Breast epithelium (tissue), 4 donors: ENCODE data around the gene PARD3B. TPM values are rescaled to one million over a fixed set of nuclear protein-coding genes. Genes with fewer than 3 reads are reported as not detected.

ENCODE experiments used
- DNase-seq, 2 donors: peaks; one replicate each; pipeline ENCODE4 v3.0.0-alpha.2; 2019; ENCODE audit warnings: low spot score in 2 of 2
- H3K27ac ChIP-seq, 2 donors: fragments of 200-600 bp; sonication (generic) in 1 of 2; one replicate each; pipeline ENCODE4 v1.5.1; 2016 to 2019; ENCODE audit warnings: mild to moderate bottlenecking in 1 of 2
- H3K27me3 ChIP-seq, 2 donors: fragments of 200-600 bp; sonication (generic) in 1 of 2; one replicate each; pipeline versions ENCODE4 v1.5.1 to v1.6.0; 2017 to 2019; ENCODE audit warnings: control low read depth in 1 of 2, mild to moderate bottlenecking in 1 of 2
- H3K36me3 ChIP-seq: fragments of 200-600 bp; one replicate; pipeline ENCODE4 v1.5.1; 2019
- H3K4me1 ChIP-seq, 2 donors: fragments of 200-600 bp; sonication (generic); one replicate each; pipeline ENCODE4 v1.5.1; 2016 to 2019; ENCODE audit warnings: control low read depth in 1 of 2
- H3K4me3 ChIP-seq, 3 donors: fragments of 200-600 bp; sonication (generic); 1 replicate in 2 of 3; 2 replicates in 1 of 3; pipeline ENCODE4 v1.5.1; 2016 to 2019; ENCODE audit warnings: mild to moderate bottlenecking in 3 of 3, moderate library complexity in 2 of 3
- H3K9me3 ChIP-seq, 2 donors: fragments of 200-600 bp; sonication (generic) in 1 of 2; one replicate each; pipeline ENCODE4 v1.5.1; 2016 to 2019; ENCODE audit warnings: control low read depth in 1 of 2
- POLR2A ChIP-seq: fragments of 450-650 bp; IDR thresholded peaks from one replicate; pipeline ENCODE4 v1.6.1; 2016; ENCODE audit warnings: antibody characterized with exemption, mild to moderate bottlenecking, moderate library complexity
- POLR2AphosphoS5 ChIP-seq, 3 donors: sonication (generic); formaldehyde crosslinking; IDR thresholded peaks; one replicate each; pipeline ENCODE4 v1.6.1; 2017; ENCODE audit warnings: antibody characterized with exemption in 3 of 3
- intact Hi-C: fragments of 100-400 bp; cut with DNase I; formaldehyde crosslinking; loops from one replicate; pipeline ENCODE4 v1.15.1; 2023; ENCODE audit warnings: low total_unique reads
- total RNA-seq, 3 donors: library from RNA; depleted of rRNA; stranded (reverse); fragments of >200 nt; gene quantifications; one replicate each; pipeline ENCODE4 v1.1.0, GENCODE V29; 2016
- TF ChIP-seq, protein P1 (sequence below), 3 donors: fragments of 450-650 bp; IDR thresholded peaks; one replicate each; pipeline ENCODE4 v1.5.1; 2016 to 2017; ENCODE audit warnings: antibody characterized with exemption in 3 of 3, mild to moderate bottlenecking in 3 of 3, moderate library complexity in 3 of 3

PARD3B gene
- total RNA-seq, 3 donors from 2014 or later: 24.6 to 66.2 (median 25.9) TPM

DNA sequence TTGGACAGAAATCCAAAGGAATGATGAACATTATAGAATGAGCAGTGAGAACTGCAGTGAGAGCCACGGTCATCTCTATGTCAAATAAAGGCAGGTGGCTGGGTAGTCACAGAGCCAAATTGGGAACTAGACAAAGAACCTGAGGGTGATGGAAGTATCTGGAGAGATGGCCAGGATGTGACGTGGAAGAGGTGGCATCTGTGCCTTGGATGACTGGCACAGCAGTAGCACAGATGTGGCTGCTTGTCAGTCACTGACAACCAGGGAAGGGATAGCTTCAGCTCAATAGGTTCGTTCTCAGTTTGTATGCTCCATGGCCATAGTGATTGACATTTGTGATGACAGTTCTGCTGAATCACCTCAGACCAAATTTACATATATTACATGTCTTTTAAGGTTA, 172.3 kb downstream of the PARD3B start:
- Histone ChIP-seq H3K27me3 (no peaks in the 10 kb centered on the region), H3K36me3 (no peaks in the 10 kb centered on the region), H3K4me1 (no peaks in the 10 kb centered on the region), H3K27ac (no peak overlapping the region), H3K4me3 (no peak overlapping the region), H3K9me3 (no peaks in the 10 kb centered on the region)
- intact Hi-C loops: no loop called here
- no peak for DNase-seq
- TF ChIP-seq POLR2A: no peak
- TF ChIP-seq POLR2AphosphoS5 (IDR thresholded peaks at IDR 0.05): no peak
- TF ChIP-seq, protein P1, sequence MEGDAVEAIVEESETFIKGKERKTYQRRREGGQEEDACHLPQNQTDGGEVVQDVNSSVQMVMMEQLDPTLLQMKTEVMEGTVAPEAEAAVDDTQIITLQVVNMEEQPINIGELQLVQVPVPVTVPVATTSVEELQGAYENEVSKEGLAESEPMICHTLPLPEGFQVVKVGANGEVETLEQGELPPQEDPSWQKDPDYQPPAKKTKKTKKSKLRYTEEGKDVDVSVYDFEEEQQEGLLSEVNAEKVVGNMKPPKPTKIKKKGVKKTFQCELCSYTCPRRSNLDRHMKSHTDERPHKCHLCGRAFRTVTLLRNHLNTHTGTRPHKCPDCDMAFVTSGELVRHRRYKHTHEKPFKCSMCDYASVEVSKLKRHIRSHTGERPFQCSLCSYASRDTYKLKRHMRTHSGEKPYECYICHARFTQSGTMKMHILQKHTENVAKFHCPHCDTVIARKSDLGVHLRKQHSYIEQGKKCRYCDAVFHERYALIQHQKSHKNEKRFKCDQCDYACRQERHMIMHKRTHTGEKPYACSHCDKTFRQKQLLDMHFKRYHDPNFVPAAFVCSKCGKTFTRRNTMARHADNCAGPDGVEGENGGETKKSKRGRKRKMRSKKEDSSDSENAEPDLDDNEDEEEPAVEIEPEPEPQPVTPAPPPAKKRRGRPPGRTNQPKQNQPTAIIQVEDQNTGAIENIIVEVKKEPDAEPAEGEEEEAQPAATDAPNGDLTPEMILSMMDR (IDR thresholded peaks at IDR 0.05): no peak

DNA sequence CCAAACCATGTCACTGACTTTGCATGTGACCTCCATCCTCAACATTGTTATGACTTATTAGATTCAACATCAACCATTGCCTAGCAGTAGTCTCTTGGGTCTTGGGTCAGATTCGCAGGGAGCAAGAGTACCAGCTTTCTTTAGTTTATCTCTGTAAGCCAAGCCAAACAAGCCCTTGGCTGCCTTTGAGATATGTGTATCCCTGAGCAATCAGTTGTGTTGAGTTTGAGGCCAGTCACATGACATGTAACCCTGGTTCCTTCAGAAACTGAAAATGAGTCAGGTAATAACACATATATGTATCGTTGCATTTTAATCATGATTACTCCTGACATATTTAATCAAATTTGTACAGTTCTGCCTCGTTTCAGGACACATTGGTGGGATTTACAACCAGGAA, 173.3 kb downstream of the PARD3B start:
- Histone ChIP-seq H3K27ac (no peak overlapping the region), H3K9me3 (no peaks in the 10 kb centered on the region), H3K36me3 (no peaks in the 10 kb centered on the region), H3K27me3 (no peaks in the 10 kb centered on the region), H3K4me3 (no peak overlapping the region), H3K4me1 (no peaks in the 10 kb centered on the region)
- DNase-seq: no peak
- TF ChIP-seq POLR2AphosphoS5 (IDR thresholded peaks at IDR 0.05): no peak
- TF ChIP-seq, protein P1 (IDR thresholded peaks at IDR 0.05): no peak
- TF ChIP-seq POLR2A: no peak
- intact Hi-C loops: no loop called here

DNA sequence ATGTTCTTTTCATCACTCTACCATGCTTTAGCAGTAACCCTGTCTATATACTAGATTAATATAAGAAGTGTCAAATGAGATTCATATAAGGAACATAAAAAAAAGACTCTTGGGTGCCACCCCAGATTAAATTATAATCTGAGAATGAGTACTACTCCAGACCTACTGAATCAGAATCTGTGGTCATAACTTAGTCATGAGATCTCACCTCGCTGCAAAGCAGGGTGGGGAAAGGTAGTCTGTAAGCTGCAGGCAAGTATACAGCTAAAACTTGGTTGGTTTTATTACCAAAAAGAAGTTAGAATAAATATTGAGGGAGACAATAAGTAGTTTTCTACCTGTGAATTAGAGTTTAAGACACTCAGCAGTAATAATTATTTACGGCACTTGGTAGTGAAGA, 175.6 kb downstream of the PARD3B start:
- DNase-seq: no peak
- TF ChIP-seq POLR2AphosphoS5 (IDR thresholded peaks at IDR 0.05) (no peak), POLR2A (no peak)
- TF ChIP-seq, protein P1 (IDR thresholded peaks at IDR 0.05): no peak
- intact Hi-C loops: loop anchor here (10.0 kb wide), 1 partner anchor 814 kb away; no protein-coding TSS in a partner anchor
- Histone ChIP-seq H3K36me3 (no peaks in the 10 kb centered on the region), H3K4me3 (no peak overlapping the region), H3K9me3 (no peaks in the 10 kb centered on the region), H3K27ac (no peak overlapping the region), H3K4me1 (no peaks in the 10 kb centered on the region), H3K27me3 (no peaks in the 10 kb centered on the region)

DNA sequence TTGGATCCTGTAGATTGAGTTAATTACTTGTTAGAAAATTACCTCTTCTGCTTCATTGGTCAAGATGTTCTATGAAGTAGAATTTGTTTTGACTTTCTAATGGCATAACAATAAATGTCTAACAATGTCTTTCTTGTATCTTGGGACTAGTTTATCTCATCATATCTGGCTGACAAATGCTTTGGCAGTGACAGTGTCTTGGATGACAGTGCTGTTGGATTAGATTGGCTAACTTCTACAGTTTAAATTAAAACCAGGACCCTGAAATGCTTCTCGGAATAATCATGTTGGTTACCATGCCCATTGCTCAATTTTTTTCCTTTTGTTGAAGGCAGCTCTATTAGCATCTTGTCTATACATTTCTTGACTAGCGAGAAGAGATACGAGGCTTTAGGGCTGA, 176.9 kb downstream of the PARD3B start:
- intact Hi-C loops: loop anchor here (10.0 kb wide), 1 partner anchor 813 kb away; no protein-coding TSS in a partner anchor

DNA sequence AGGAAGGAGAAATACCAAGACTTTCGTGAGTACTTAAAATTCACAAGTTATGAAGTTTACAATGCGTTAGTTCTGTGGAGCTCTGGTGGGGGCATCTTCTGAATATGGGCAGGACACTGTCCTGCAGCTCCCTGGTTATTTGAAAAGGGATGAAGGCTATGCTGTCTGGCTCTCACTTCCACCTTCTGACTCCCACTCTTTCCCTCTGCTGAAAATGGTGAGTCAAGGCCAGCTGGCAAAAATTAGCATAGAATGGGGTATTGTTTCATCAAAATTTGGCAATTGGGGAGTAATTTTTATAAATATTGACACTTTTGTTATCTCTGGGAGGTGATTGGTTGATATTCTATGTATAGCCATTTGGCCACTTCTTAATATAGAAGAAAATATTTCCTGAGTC, 177.4 kb downstream of the PARD3B start:
- Histone ChIP-seq H3K27me3 (no peaks in the 10 kb centered on the region), H3K27ac (no peak overlapping the region), H3K4me3 (no peak overlapping the region), H3K9me3 (no peaks in the 10 kb centered on the region), H3K36me3 (no peaks in the 10 kb centered on the region), H3K4me1 (no peaks in the 10 kb centered on the region)
- intact Hi-C loops: loop anchor here (10.0 kb wide), 1 partner anchor 812 kb away; no protein-coding TSS in a partner anchor
- DNase-seq: no peak
- TF ChIP-seq, protein P1 (IDR thresholded peaks at IDR 0.05): no peak
- TF ChIP-seq POLR2A: no peak
- TF ChIP-seq POLR2AphosphoS5 (IDR thresholded peaks at IDR 0.05): no peak

More for the DNA sequence above, 176.9 kb downstream of the PARD3B start:
- H3K9me3 ChIP-seq: no peaks in the 10 kb centered on the region
- H3K36me3 ChIP-seq: no peaks in the 10 kb centered on the region
- H3K27ac ChIP-seq: no peak overlapping the region
- no peaks in the 10 kb centered on the region for H3K4me1 ChIP-seq
- DNase-seq: no peak
- no peaks in the 10 kb centered on the region for H3K27me3 ChIP-seq
- H3K4me3 ChIP-seq: no peak overlapping the region
- TF ChIP-seq, protein P1 (IDR thresholded peaks at IDR 0.05): no peak
- no peak for TF ChIP-seq POLR2AphosphoS5 (IDR thresholded peaks at IDR 0.05)
- TF ChIP-seq POLR2A: no peak
